GM18517 (cell line): Measurements from ENCODE around the gene HAT1.

ENCODE experiments used
- ATAC-seq: cut with Tn5 transposase; IDR thresholded peaks from one replicate; pipeline ENCODE4 v1.9.1; 2021; ENCODE audit warnings: mild to moderate bottlenecking, moderate library complexity; ENCODE audit not compliant: unreplicated experiment

HAT1 gene

DNA sequence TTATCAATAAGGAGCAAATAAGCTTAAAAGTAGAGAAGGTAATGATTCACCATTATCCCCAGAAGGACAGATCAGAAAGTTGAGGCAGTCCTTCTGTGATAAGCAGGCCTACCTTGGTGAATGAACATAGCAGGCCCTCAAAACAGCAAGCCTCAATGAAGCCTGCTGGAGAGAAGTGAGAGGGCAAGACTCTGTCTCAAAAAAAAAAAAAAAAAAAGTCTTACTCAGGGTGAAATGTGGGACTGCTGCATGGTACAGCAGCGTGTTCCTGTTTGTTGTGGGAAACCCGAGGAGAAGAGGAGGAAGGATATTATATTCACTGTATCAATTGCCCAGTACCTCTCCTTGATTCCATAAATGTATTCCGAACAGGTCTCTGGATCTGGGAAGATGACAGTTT, 8.7 kb upstream of the HAT1 start:
- no peak for ATAC-seq

- no peak for ATAC-seq
Measured at GRCh38 chr2:171919453-171919852, 2.8 kb upstream of the HAT1 start.

DNA sequence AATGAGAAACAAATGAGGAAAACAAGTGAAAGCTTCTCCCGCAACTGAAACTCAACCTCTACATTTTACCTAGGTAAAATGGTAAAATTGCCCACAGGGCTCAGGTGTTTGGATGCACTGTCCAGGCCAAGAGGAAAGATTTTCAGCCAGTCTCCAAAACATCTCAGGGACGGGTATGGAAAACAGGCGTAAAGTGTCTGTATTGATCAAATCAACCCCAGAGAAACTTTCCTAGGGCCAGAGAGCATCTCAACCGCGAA, 361 bp upstream of the HAT1 start:
- ATAC-seq: no peak

- no peak for ATAC-seq
Measured at GRCh38 chr2:171923206-171923605, 945 bp downstream of the HAT1 start.

GRCh38 chr2:171924170-171924942, 2.1 kb downstream of the HAT1 start:
- no peak for ATAC-seq

GRCh38 chr2:171930385-171930784, 8.1 kb downstream of the HAT1 start:
- ATAC-seq: no peak

GRCh38 chr2:171939058-171939742, 16.9 kb downstream of the HAT1 start:
- no peak for ATAC-seq

GRCh38 chr2:171939743-171940071, 17.4 kb downstream of the HAT1 start:
- no peak for ATAC-seq

GRCh38 chr2:171941316-171941699, 19.0 kb downstream of the HAT1 start:
- no peak for ATAC-seq

DNA sequence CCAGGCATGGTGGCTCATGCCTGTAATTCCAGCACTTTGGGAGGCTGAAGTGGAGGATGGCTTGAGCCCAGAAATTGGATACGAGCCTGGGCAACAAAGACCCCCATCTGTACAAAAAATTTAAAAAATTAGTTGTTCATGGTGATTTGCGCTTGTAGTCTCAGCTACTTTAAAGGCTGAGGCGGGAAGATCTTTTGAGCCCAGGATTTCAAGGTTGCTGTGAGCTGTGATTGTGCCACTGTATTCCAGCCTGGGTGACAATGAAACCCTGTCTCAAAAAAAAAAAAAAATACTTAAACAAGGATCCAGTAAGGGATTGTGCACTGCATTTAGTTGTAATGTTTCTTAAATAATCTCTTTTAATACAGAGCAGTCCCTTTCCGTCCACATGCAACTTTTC, 21.6 kb downstream of the HAT1 start:
- no peak for ATAC-seq

DNA sequence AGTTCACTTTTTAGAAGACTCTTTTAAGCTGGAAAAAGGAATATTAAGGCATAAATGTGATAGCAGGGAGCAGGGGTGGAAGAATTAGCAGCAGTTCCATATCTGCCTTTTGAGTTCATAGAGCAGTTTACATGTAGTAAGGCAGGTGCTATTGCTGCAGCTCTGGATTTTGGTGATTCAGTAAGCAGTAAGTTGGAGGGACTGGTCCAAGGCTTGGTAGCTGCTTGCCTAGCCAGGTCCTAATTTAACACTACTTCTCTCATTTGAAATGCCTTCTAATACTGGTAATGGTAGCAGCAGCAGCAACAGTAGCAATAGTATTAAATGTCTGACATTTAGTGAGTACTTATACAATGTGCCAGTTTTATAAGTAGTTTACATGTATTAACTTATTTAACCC, 30.0 kb downstream of the HAT1 start:
- ATAC-seq: no peak

- no peak for ATAC-seq
Measured at GRCh38 chr2:171952748-171953147, 30.5 kb downstream of the HAT1 start.

DNA sequence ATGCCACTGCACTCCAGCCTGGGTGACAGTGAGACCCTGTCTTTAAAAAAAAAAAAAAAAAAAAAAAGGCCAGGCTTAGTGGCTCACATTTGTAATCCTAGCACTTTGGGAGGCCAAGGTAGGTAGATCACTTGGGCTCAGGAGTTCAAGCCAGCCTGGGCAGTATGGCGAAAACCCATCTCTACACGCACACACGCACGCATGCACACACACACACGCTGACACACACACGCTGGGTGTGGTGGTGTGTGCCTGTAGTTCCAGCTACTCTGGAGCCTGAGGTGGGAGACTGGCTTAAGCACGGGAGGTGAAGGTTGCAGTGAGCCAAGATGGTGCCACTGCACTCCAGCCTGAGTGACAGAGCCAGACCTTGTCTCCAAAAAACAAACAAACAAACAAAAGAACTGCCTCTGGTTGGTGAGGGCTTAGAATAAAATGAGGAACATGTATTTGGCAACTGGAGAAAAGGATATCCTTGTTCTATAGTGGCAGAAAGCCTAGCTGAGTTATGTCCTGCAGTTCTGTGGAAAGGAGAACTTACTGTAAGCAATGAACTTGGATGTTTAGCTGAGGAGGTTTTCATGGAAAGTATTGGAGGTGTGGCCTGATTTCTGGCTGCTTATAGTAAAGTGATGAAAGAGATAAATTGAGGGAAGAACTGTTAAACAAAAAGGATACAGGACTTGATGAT, 34.0 kb downstream of the HAT1 start:
- no peak for ATAC-seq

DNA sequence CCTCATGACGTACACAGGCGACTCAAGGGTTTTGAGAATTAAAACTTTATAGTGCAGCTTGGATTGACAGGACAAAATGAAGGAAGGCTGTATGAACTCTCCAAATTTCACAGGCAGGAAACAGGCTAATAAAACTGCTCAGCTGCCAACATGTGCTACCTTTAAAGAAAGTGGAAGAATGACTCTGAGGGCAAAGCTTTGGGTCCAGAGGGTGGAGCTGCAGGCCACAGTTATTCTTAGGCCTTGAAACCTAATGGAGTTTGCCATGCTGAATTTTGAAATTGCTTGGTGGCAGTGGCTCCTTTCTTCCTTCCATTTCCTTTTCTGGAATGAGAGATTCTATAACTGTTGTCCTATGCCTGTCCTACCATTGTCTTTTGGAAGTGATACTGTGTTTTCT, 34.8 kb downstream of the HAT1 start:
- ATAC-seq: no peak

DNA sequence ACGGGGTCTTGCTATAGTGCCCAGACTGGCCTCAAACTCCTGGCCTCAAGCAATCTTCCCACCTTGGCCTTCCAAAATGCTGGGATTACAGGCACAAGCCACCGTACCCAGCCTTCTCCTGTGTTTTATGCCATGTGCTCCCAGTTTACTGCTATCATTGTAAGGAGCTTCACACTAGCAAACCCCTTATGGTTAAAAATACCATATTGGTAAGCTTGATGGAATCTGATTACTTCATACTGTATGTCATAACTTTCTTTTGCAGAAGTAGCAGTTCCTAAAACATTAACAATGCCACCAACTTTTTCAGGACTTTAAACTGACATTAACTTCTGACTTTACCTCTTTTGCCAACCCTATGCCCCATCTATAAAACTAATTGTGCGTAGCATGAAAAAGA, 36.2 kb downstream of the HAT1 start:
- ATAC-seq: no peak

DNA sequence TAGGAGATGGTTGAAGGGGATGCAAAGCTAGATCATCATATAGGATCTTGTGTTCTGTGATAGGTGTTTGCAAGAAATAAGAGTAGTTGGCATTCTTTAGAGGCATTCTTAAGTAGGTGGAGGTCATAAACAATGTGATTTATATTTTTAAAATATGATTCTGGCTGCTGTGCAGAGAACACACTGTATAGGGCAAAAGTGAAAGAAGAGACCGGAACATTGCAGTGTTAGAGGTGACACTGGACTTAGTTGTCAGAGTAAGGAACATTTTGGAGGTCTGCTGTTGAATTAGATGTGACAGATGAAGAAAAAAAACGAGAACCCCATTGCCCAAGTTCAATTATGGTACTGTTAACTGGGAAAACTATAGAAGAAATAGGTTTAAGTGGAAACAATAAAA, 37.7 kb downstream of the HAT1 start:
- ATAC-seq: no peak

DNA sequence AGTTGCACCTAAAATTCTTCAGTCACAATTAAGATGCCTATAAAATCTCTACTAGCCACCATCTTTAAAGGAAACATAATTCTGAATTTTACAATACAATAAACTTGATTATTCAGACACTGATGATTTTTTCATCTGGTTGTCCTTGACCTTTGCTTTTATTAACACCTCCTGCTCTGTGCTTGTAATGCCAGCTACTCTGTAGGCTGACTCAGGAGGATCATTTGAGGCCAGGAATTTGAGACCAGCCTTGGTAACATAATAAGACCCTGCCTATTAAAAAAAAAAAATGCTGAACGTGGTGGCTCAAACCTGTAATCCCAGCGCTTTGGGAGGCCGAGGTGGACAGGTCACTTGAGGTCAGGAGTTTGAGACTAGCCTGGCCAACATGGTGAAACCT, 38.3 kb downstream of the HAT1 start:
- no peak for ATAC-seq

- ATAC-seq: no peak
Measured at GRCh38 chr2:171963198-171963597, 40.9 kb downstream of the HAT1 start.

GRCh38 chr2:171964308-171964707, 42.0 kb downstream of the HAT1 start:
- ATAC-seq: no peak

- no peak for ATAC-seq
Measured at GRCh38 chr2:171965238-171965637, 43.0 kb downstream of the HAT1 start.

GRCh38 chr2:171965661-171966060, 43.4 kb downstream of the HAT1 start:
- no peak for ATAC-seq

DNA sequence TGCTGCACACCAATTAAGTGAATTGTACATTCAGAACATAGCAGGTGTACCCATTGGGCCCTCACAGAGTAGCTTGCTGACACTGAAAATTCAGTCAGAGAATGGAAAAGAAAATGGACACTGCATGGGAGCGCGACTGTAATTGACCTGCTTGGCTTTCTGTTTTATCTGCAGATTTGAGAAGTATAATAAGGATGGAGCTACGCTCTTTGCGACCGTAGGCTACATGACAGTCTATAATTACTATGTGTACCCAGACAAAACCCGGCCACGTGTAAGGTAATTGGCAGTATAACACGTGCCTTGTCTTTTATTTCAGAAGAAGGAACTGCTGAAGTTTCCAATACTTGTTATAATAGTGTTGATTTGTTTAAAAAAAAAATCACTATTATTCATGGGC, 44.0 kb downstream of the HAT1 start:
- ATAC-seq: no peak

GRCh38 chr2:171966688-171967087, 44.4 kb downstream of the HAT1 start:
- no peak for ATAC-seq
